OCI-LY1 (cell line): Measurements from ENCODE around the gene CACNA1H.

Experiments
- EZH2 ChIP-seq: fragments of 200-600 bp; sonication (generic), shearing (Covaris generic); IDR thresholded peaks from 2 replicates; pipeline ENCODE4 v1.8.0; 2017; ENCODE audit warnings: borderline replicate concordance, mixed run types, mild to moderate bottlenecking, antibody characterized with exemption, low read length, moderate library complexity, mixed read lengths
- TF ChIP-seq, protein P1 (sequence below): fragments of 200-600 bp; sonication (generic), shearing (Covaris generic); IDR thresholded peaks from 2 replicates; pipeline ENCODE4 v1.5.1; 2017; ENCODE audit warnings: mild to moderate bottlenecking, antibody characterized with exemption, low read length, moderate library complexity, mixed read lengths

DNA sequence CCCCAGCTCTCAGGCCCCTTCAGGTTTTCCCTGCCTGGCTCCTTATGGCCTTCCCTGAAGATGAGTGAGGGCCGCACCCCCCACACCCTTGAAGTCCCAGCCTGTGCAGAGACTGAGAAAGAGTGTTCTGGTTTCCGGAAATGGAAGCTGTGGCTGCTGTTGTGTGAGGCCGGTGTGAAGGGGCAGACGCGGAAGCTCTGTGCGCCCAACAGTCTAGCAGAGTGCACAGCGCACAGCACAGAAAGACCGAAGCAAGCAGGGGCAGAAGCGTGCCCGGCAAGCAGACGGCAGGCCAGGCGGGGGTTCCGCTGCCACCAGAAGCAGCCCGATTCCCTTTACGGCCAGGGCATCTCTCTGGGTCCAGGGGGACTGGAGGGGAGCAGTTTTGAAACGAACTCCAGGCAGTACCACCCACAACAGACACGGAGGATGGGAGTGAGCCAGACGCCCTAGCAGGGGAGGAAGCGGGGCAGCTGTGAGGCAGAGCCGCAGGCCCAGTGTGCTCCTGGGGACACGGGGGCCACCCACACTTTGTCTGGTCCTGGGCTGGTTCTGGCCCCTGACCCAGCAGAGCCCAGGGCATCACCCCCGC lies 55.4 kb downstream of the CACNA1H start:
- TF ChIP-seq, protein P1, sequence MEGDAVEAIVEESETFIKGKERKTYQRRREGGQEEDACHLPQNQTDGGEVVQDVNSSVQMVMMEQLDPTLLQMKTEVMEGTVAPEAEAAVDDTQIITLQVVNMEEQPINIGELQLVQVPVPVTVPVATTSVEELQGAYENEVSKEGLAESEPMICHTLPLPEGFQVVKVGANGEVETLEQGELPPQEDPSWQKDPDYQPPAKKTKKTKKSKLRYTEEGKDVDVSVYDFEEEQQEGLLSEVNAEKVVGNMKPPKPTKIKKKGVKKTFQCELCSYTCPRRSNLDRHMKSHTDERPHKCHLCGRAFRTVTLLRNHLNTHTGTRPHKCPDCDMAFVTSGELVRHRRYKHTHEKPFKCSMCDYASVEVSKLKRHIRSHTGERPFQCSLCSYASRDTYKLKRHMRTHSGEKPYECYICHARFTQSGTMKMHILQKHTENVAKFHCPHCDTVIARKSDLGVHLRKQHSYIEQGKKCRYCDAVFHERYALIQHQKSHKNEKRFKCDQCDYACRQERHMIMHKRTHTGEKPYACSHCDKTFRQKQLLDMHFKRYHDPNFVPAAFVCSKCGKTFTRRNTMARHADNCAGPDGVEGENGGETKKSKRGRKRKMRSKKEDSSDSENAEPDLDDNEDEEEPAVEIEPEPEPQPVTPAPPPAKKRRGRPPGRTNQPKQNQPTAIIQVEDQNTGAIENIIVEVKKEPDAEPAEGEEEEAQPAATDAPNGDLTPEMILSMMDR = no peak
- TF ChIP-seq EZH2 = no peak
